Fibroblast of skin of right biceps (primary cell): ENCODE measurements around the gene CHADL.

Experiments
- DNase-seq: peaks from one replicate; pipeline ENCODE4 v3.0.0-alpha.2; 2013

Gene CHADL

GRCh38 chr22:41229730-41230400 is 10.9 kb downstream of the CHADL start:
- no peak for DNase-seq

GRCh38 chr22:41229215-41229614 is 11.5 kb downstream of the CHADL start:
- DNase-seq: no peak

DNA sequence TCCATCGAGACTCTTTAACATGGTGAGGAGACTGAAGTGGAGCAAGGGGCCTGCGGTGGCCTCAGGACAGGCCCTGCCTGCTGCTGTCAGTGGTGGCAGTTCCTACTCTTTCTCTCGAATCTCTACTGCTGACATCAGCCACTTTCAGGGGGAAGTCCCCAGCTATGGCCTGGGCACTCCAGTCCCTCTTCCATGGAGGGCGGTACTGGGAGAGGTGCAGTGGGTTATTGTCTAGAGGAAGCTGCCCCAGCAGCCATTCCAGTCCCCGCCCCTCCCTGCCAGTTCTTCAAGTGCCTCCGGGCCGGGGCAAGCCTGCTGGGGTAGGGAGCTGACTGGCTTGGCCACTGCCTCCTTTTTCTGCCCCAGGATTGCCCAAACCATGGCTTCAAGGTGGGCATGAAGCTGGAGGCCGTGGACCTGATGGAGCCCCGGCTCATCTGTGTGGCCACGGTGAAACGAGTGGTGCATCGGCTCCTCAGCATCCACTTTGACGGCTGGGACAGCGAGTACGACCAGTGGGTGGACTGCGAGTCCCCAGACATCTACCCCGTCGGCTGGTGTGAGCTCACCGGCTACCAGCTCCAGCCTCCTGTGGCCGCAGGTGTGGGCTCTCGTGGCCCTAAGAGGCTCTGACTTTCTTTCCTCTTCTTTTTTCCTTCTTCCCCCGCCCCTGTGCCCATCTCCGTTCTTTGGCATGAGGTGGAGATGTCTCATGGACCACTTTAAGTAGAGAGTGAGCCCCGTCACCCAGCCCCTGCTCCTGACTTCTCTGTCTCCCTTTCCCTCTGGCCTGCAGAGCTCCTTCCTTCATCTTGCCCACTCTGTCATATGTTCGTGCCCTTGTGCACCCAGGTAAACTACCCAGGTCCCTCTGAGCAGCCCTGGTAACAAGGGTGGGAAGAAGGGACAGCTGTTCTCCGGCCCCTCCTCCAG is 13.7 kb downstream of the CHADL start:
- DNase-seq: no peak

DNA sequence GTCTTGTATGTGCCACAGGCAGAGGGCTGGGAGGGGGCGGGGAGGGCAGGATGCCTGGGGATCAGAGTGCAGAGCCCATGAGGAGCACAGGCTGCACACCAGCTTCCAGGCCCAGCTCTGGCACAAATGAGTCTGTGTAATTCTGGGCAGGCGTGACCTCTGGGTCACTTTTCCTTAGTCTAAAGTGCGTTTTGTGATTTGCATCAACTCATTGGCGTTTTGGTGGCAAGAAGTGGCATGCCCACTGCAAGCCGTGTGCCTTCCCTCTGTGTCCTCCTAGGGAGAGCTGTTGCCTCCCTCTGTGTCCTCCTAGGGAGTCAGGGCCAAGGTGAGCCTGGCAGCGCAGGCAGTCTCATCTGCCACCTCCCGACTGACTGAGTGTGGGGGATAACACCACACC is 17.2 kb downstream of the CHADL start:
- DNase-seq: no peak

DNA sequence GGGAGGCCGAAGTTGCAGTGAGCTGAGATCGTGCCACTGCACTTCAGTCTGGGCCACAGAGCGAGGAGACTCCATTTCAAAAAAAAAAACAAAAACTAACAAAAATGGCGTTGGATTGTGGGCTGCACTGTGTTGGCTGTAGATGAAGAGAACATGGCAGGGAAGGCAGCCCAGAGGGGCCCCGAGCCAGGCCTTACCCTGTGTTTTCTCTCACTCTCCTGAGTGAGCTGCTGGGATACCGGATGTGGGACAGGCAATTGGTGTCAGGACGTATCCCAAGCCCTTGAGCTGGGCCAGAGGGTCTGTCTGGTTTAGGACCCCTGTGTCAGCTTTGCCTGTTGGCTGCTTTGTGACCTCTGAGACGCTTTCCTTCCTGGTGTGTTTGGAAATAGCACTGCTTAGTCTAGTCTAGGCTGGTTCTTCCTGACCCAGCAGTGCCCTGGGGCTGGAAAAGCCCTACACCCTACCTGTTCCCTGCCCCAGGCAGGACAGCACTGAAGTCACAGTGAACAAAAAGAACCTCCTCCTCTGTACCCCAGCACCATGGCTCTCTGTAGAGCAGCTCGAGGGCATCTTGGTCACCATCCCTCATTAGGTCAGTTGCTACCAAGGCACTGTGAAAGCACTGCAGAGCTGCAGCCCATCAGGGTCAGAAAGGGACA is 17.8 kb downstream of the CHADL start:
- DNase-seq: no peak

GRCh38 chr22:41217553-41218157 is 23.1 kb downstream of the CHADL start:
- DNase-seq: peak; percentile 82

GRCh38 chr22:41216984-41217383 is 23.7 kb downstream of the CHADL start:
- no peak for DNase-seq

GRCh38 chr22:41215926-41216325 is 24.8 kb downstream of the CHADL start:
- no peak for DNase-seq

DNA sequence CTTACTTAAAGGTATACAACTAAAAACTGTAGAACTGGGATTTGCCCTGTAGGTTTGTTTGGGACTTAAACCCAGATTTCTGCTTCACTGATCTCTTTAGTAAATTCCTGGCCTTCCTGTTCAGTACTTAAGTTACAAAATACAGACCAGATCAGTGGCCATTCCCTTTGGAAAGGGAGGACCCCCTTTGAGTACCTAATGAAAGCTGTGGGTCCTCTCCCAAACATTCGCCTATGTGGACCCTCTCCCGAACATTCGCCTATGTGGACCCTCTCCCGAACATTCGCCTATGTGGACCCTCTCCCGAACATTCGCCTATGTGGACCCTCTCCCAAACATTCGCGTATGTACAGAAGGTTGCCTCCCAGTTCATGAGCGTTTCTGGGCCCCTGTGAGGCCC is 25.3 kb downstream of the CHADL start:
- no peak for DNase-seq

DNA sequence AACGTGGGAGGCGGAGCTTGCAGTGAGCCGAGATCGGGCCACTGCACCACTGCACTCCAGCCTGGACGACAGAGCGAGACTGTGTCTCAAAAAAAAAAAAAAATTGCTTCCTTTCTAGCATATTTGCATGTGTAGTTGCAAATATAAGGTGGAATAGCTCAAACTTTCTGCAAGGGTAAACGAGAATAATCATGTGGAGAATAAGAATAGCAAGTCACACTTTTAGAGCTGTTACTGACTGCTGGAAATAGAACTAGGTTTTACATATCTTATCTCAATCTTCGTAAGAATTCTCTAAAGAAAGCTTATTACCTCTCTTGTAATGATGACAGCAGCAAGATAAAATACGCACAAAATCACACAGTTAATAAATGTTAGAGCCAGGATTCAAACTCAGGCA is 34.0 kb downstream of the CHADL start:
- DNase-seq: no peak

GRCh38 chr22:41204992-41205900 is 35.5 kb downstream of the CHADL start, which contains the start of gene L3MBTL2:
Gene L3MBTL2, plus strand, starts transcription at chr22:41205312. Its CDS starts 51 bp downstream, at chr22:41205363.
- DNase-seq: peak; percentile 95

DNA sequence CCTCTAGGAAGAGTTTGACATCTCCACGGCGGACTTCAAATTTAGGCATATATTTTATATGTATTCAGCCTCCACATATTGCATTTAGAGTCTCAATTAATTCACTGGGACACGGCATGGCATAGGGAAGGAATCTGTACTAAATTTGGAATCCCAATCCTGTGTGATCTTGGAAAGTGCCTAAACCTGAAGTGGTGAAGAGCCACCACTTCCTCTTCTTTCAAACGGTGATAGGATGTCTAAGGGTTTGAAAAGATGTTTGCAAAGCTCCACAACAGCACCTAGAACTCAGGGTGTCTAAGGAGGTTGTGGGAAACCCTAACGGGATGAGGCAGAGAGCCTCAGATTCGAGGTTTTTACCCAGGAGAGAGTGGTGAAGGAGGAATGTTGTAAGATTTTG is 36.7 kb downstream of the CHADL start:
- DNase-seq: no peak

- DNase-seq: no peak
These were observed 37.6 kb downstream of the CHADL start for GRCh38 chr22:41203118-41203517.

GRCh38 chr22:41201141-41201540 is 39.6 kb downstream of the CHADL start:
- DNase-seq: no peak

GRCh38 chr22:41198027-41198580 is 42.6 kb downstream of the CHADL start:
- DNase-seq: peak; percentile 31

GRCh38 chr22:41197038-41197972 is 43.4 kb downstream of the CHADL start:
- DNase-seq: peak; percentile 62

GRCh38 chr22:41193829-41194228 is 46.9 kb downstream of the CHADL start:
- no peak for DNase-seq

- no peak for DNase-seq
These were observed 49.3 kb downstream of the CHADL start for GRCh38 chr22:41191467-41191866.

DNA sequence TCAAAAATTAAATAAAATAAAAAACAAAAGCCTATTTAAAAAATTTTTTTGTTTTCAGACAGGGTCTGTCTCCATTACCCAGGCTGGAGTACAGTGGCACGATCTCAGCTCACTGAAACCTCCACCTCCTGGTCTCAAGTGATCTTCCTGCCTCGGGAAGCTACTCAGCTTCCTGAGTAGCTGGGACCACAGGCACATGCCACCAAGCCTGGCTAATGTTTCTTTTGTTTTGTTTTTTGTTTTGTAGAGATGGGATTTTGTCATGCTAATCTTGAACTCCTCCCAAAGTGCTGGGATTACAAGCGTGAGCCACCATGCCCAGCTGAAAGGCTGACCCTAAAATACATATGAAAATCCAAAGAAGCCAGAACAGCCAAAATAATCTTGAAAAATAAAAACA is 56.1 kb downstream of the CHADL start:
- DNase-seq: no peak
